Brain microvascular endothelial cell (primary cell): ENCODE data around the gene ACP1.

Experiments used
- DNase-seq: peaks from one replicate; pipeline ENCODE4 v3.0.0-alpha.2; 2020
- H3K27ac ChIP-seq: fragments of 250-450 bp; sonication (Bioruptor Pico); 2 replicates; pipeline ENCODE4 v1.5.1; 2020; ENCODE audit warnings: mild to moderate bottlenecking, moderate library complexity
- H3K27me3 ChIP-seq: fragments of 250-450 bp; sonication (Bioruptor Pico); replicated peaks from 2 replicates; pipeline ENCODE4 v1.5.1; 2020; ENCODE audit warnings: mild to moderate bottlenecking
- H3K36me3 ChIP-seq: fragments of 250-450 bp; sonication (Bioruptor Pico); replicated peaks from 2 replicates; pipeline ENCODE4 v1.5.1; 2020; ENCODE audit warnings: mild to moderate bottlenecking
- H3K4me3 ChIP-seq: 2 replicates; pipeline ENCODE4 v1.5.1; 2011; ENCODE audit warnings: low read depth, mild to moderate bottlenecking, control low read depth, low read length, moderate library complexity
- in situ Hi-C: cut with HindIII; loops from 2 replicates; pipeline ENCODE4 v1.10.0; 2017; ENCODE audit warnings: low sequenced_read_pairs, low pct_ligation_motif_present
- TF ChIP-seq, protein P1 (sequence below): IDR thresholded peaks from 2 replicates; pipeline ENCODE4 v1.5.1; 2011; ENCODE audit warnings: low read depth, mild to moderate bottlenecking, moderate library complexity, low read length, control low read depth, inconsistent platforms; ENCODE audit errors: missing control alignments

ACP1 gene

GRCh38 chr2:320561-320960 is 55.8 kb downstream of the ACP1 start:
- TF ChIP-seq, protein P1, sequence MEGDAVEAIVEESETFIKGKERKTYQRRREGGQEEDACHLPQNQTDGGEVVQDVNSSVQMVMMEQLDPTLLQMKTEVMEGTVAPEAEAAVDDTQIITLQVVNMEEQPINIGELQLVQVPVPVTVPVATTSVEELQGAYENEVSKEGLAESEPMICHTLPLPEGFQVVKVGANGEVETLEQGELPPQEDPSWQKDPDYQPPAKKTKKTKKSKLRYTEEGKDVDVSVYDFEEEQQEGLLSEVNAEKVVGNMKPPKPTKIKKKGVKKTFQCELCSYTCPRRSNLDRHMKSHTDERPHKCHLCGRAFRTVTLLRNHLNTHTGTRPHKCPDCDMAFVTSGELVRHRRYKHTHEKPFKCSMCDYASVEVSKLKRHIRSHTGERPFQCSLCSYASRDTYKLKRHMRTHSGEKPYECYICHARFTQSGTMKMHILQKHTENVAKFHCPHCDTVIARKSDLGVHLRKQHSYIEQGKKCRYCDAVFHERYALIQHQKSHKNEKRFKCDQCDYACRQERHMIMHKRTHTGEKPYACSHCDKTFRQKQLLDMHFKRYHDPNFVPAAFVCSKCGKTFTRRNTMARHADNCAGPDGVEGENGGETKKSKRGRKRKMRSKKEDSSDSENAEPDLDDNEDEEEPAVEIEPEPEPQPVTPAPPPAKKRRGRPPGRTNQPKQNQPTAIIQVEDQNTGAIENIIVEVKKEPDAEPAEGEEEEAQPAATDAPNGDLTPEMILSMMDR = no peak
- DNase-seq = no peak
- Histone ChIP-seq H3K27ac (no peak overlapping the region), H3K27me3 (no peaks in the 10 kb centered on the region), H3K36me3 (no peaks in the 10 kb centered on the region), H3K4me3 (no peak overlapping the region)
- in situ Hi-C loops = no loop called here

- in situ Hi-C loops = no loop called here
- H3K4me3 ChIP-seq = no peak overlapping the region
- H3K36me3 ChIP-seq = no peaks in the 10 kb centered on the region
- no peaks in the 10 kb centered on the region for H3K27me3 ChIP-seq
- DNase-seq = no peak
- H3K27ac ChIP-seq = no peak overlapping the region
- TF ChIP-seq, protein P1 = no peak
Measured at GRCh38 chr2:322326-322725, 57.6 kb downstream of the ACP1 start.

DNA sequence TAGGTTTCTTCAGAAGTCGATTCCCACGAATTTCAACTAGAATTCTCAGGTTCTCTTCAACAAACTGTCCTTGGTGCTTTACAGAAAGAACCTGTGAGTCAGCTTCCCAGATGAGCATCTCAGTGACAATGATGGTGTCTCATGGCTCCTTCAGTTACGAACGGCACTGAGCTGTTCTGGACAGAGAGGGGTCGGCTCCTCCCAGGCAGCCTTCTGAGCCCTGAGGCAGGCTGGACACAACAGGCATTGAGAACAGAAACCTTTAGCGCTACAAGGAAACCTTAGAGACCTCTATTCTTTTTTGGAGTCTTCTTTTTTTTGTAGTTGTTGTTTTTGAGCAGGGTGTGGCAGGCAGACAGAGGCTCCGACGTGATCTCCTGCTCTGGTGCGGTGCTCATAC is 58.3 kb downstream of the ACP1 start:
- DNase-seq = no peak
- TF ChIP-seq, protein P1 = no peak
- H3K4me3 ChIP-seq = no peak overlapping the region
- no peaks in the 10 kb centered on the region for H3K36me3 ChIP-seq
- no peaks in the 10 kb centered on the region for H3K27me3 ChIP-seq
- no peak overlapping the region for H3K27ac ChIP-seq
- in situ Hi-C loops = no loop called here
